ENCODE results near the gene STXBP1. TPM values are rescaled to one million over a fixed set of nuclear protein-coding genes. Genes with fewer than 3 reads are reported as not detected.

STXBP1 gene
- total RNA-seq, 1 donor from 2014 or later, result 48.8 TPM

DNA sequence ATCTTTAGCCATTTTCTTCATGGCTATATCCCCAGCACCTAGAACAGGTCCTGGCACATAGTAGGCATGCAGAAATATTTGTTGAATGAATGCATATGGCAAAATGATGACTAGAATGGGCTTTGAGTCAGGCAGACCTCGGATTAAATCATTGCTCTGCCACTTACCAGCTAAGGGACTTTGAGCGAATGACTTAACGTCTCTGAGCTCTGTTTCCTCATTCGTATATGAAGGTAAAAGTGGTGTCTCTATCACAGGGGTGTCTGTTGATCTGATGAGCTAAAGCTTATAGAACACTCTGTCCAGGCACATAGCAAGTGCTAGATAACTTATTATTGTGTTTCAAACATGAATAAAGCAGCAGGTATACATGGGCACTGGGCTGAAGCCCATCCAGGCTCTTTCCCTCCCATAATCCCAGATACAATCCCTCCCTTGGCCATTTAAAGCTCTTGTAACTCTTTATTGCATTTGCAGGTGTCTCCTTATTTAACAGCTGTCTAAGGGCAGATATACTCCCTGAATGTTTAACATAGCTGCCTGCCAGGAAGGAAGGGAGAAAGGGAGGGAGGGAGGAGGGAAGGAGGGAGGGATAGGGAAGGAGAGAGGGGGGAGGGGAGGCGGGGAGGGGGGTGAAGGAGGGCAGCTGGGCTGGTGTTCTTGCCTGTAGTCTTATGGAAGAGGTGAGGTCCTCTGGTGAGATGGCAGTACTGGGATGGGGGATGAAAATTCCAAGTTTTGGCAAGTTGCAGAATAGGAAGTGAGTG, 23.2 kb upstream of the STXBP1 start:
- no peak for DNase-seq (ENCODE audit: extremely low spot score, unreplicated experiment)
- Mint-ChIP-seq H3K27me3 (peaks cover 3% of the 10 kb centered on the region), H3K4me1 (ENCODE audit: unreplicated experiment) (peaks cover 10% of the 10 kb centered on the region), H3K27ac (no peak overlapping the region), H3K9me3 (no peaks in the 10 kb centered on the region), H3K4me3 (no peak overlapping the region), H3K36me3 (no peaks in the 10 kb centered on the region)
- TF ChIP-seq, protein P1, sequence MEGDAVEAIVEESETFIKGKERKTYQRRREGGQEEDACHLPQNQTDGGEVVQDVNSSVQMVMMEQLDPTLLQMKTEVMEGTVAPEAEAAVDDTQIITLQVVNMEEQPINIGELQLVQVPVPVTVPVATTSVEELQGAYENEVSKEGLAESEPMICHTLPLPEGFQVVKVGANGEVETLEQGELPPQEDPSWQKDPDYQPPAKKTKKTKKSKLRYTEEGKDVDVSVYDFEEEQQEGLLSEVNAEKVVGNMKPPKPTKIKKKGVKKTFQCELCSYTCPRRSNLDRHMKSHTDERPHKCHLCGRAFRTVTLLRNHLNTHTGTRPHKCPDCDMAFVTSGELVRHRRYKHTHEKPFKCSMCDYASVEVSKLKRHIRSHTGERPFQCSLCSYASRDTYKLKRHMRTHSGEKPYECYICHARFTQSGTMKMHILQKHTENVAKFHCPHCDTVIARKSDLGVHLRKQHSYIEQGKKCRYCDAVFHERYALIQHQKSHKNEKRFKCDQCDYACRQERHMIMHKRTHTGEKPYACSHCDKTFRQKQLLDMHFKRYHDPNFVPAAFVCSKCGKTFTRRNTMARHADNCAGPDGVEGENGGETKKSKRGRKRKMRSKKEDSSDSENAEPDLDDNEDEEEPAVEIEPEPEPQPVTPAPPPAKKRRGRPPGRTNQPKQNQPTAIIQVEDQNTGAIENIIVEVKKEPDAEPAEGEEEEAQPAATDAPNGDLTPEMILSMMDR (conservative IDR thresholded peaks at IDR 0.05), result no peak

DNA sequence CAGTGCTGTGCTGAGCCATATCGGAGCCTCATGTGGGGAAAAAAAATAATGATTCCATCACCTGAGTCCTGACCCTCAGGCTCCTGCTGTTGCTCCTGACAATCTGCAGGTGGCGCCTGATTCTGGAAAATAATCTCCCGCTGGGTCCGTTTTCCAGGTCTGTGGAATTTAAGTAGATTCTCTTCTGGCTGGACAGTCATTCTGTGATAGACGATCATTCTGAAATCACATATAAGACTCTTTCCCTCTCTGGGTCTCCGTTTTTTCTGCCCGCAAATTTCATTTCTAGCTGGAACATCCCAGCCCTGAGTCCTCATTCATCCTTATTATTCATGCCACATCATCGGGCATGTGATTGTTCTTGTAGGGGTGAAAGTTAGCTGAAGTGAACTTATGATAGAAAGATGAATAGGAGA, 22.1 kb upstream of the STXBP1 start:
- H3K9me3 Mint-ChIP-seq, result no peaks in the 10 kb centered on the region
- H3K4me1 Mint-ChIP-seq (ENCODE audit: unreplicated experiment), result peaks cover 10% of the 10 kb centered on the region
- H3K27ac Mint-ChIP-seq, result no peak overlapping the region
- TF ChIP-seq, protein P1 (conservative IDR thresholded peaks at IDR 0.05), result peak; percentile 93
- DNase-seq (ENCODE audit: extremely low spot score, unreplicated experiment), result no peak
- no peak overlapping the region for H3K4me3 Mint-ChIP-seq
- H3K36me3 Mint-ChIP-seq, result no peaks in the 10 kb centered on the region
- H3K27me3 Mint-ChIP-seq, result peaks cover 3% of the 10 kb centered on the region

DNA sequence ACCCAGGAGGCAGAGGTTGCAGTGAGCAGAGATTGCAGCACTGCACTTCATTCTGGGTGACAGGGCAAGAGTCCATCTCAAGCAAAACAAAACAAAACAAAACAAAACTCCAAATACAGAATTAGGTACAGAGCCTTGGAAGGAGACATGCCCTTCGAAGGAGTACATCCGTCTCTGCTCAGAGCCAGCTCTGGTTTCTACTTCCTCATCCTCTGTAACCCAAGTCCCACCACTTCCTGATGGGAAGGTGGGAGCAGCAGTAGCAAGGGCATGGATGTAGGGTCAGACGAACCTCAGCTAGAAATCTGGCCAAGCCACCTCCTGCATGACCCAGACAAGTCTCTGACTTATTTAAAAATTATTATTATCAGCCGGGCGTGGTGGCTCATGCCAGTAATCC, 16.5 kb upstream of the STXBP1 start:
- TF ChIP-seq, protein P1 (conservative IDR thresholded peaks at IDR 0.05), result no peak
- DNase-seq (ENCODE audit: extremely low spot score, unreplicated experiment), result no peak
- no peaks in the 10 kb centered on the region for H3K36me3 Mint-ChIP-seq
- H3K27me3 Mint-ChIP-seq, result no peaks in the 10 kb centered on the region
- H3K4me1 Mint-ChIP-seq (ENCODE audit: unreplicated experiment), result peaks cover 10% of the 10 kb centered on the region
- H3K27ac Mint-ChIP-seq, result no peak overlapping the region
- no peak overlapping the region for H3K4me3 Mint-ChIP-seq
- no peaks in the 10 kb centered on the region for H3K9me3 Mint-ChIP-seq

DNA sequence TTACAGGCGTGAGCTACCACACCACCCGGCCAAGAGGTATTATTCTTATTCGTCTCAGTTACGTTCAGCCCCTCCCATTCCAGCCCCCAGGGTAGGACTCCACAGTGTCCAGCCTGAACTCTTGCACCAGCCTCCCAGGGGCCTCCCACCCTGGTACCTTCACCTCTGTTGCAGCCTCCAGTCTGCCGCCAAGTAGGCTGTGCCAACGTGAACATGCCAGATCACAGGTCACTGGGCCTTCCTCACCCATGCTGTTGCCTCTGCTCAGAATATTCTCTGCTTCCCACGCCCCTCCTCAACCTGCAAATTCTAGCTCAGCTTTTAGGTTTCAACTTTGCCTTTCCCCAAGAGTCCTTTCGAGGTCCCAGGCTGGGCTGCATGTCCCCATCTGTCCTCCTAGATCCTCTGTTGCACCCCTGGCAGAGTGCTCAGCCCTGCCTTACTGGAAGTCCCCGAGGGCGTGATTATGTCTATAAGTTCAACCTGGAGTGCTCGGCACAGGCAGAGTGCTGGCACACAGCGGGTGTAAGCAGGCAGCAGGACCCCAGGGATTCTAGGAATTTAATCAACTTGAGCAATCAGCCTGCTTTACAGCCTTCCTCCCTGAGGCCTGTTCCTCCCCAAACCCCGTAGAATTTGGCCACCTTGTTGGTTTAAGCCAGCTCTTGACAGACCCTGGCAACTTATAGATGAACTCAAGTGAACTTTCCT, 13.1 kb upstream of the STXBP1 start:
- TF ChIP-seq, protein P1 (conservative IDR thresholded peaks at IDR 0.05), result no peak
- no peaks in the 10 kb centered on the region for H3K9me3 Mint-ChIP-seq
- peaks cover 10% of the 10 kb centered on the region for H3K4me1 Mint-ChIP-seq (ENCODE audit: unreplicated experiment)
- H3K36me3 Mint-ChIP-seq, result no peaks in the 10 kb centered on the region
- peak overlapping the region; percentile 42 for H3K27ac Mint-ChIP-seq
- no peak for DNase-seq (ENCODE audit: extremely low spot score, unreplicated experiment)
- no peaks in the 10 kb centered on the region for H3K27me3 Mint-ChIP-seq
- no peak overlapping the region for H3K4me3 Mint-ChIP-seq

DNA sequence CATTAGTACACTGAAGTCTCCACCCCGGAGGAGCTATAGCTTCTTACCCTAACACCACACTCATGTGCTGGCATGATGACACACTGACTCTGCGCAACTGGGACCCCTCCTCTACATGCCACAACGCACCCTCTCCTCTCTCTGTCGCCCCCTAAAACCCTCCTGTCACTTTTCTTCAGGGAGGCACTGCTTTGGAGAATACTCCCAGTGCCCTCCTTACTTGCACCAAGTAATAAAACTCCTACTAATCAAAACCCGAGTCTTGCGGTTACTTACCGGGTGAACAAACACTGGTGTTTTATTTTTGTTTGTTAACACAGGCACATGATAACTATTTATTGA, 12.6 kb upstream of the STXBP1 start:
- Mint-ChIP-seq H3K9me3 (no peaks in the 10 kb centered on the region), H3K4me1 (ENCODE audit: unreplicated experiment) (peaks cover 10% of the 10 kb centered on the region), H3K27ac (peak overlapping the region; percentile 42), H3K36me3 (no peaks in the 10 kb centered on the region), H3K27me3 (no peaks in the 10 kb centered on the region), H3K4me3 (peak overlapping the region; percentile 9)
- TF ChIP-seq, protein P1 (conservative IDR thresholded peaks at IDR 0.05), result no peak
- no peak for DNase-seq (ENCODE audit: extremely low spot score, unreplicated experiment)
